Stimulated activated naive CD8-positive, alpha-beta T cell treated with anti-CD3 and anti-CD28 coated beads, Interleukin-15, Interleukin-2, amounts not matched to agents 100 ng/mL and 50 ng/mL, for 24 hours (primary cell): ENCODE results near the gene NMD3.

Experiments used
- H3K27ac Mint-ChIP-seq: one replicate; pipeline ENCODE4 v1.8.0; 2021; ENCODE audit warnings: mild to moderate bottlenecking, mixed read lengths
- H3K27me3 Mint-ChIP-seq: one replicate; pipeline ENCODE4 v1.8.0; 2021; ENCODE audit warnings: mixed read lengths
- H3K36me3 Mint-ChIP-seq: one replicate; pipeline ENCODE4 v1.8.0; 2021; ENCODE audit warnings: low read depth, mixed read lengths
- H3K4me1 Mint-ChIP-seq: one replicate; pipeline ENCODE4 v1.8.0; 2021; ENCODE audit warnings: low read depth, mixed read lengths
- H3K4me3 Mint-ChIP-seq: one replicate; pipeline ENCODE4 v1.8.0; 2021; ENCODE audit warnings: mild to moderate bottlenecking, mixed read lengths
- H3K9me3 Mint-ChIP-seq: one replicate; pipeline ENCODE4 v1.8.0; 2021; ENCODE audit warnings: mixed read lengths

Gene NMD3

DNA sequence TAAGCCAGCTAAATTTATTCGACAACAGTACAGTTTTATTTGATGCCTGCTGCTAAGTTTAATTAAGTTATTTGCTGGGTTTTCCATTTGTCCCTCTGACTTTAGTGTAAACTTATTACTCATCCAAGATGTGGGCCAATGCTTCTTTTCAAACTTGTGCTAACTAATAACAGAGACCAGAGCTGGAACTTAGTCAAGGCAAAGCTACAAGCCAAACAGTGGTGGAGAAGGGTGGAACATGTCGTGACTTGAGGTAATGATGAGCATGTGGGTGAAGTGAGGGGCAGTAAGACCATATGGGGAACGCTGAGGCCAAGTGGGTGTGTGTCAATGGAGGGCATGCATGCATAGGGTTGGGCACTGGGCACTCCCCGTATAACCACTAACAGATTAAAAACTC, 63.9 kb downstream of the NMD3 start:
- Mint-ChIP-seq H3K9me3 (peaks cover 9% of the 10 kb centered on the region), H3K27me3 (no peaks in the 10 kb centered on the region), H3K27ac (no peak overlapping the region), H3K36me3 (no peaks in the 10 kb centered on the region), H3K4me1 (no peaks in the 10 kb centered on the region), H3K4me3 (no peak overlapping the region)

GRCh38 chr3:161289174-161289573, 68.1 kb downstream of the NMD3 start:
- Mint-ChIP-seq H3K4me1 (no peaks in the 10 kb centered on the region), H3K27ac (no peak overlapping the region), H3K36me3 (no peaks in the 10 kb centered on the region), H3K27me3 (peaks cover 7% of the 10 kb centered on the region), H3K4me3 (no peak overlapping the region), H3K9me3 (no peaks in the 10 kb centered on the region)

DNA sequence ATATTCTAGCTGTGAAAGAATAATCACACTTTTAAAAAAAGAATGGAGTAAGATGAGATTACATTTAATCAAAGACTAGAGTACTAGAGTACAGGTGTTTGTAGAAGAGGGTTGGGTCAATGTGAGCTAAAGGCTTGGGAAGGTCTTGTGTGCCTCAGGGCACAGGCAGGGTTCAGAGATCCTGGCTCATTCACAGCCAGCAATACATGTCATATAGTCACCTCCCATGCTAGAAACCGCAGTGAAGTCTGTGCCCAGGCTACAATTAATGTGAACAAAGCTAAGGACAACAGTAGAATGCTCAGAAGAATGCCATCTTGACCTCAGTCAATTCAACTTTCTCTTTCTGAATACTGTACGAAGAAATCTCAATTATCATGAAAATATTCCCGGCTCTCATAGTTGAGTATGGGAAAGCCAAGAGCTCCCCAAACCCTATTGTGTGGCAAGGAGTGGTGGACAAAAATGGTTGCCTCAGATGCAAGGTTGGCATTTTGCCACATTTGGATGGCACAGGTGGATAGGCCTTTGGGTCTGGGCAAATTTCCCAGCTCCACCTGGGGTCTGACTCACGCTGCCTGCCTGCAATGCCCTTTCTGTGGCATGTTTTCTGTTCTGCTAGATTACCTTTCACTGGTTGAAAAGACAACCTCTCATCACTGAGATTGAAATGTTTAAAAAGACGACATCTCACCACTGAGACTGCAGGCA, 70.2 kb downstream of the NMD3 start:
- H3K4me1 Mint-ChIP-seq = no peaks in the 10 kb centered on the region
- H3K4me3 Mint-ChIP-seq = no peak overlapping the region
- no peak overlapping the region for H3K27ac Mint-ChIP-seq
- H3K9me3 Mint-ChIP-seq = peaks cover 1% of the 10 kb centered on the region
- peaks cover 7% of the 10 kb centered on the region for H3K27me3 Mint-ChIP-seq
- H3K36me3 Mint-ChIP-seq = no peaks in the 10 kb centered on the region

- peaks cover 12% of the 10 kb centered on the region for H3K9me3 Mint-ChIP-seq
- H3K27ac Mint-ChIP-seq = no peak overlapping the region
- peaks cover 4% of the 10 kb centered on the region for H3K36me3 Mint-ChIP-seq
- no peaks in the 10 kb centered on the region for H3K4me1 Mint-ChIP-seq
- peaks cover 7% of the 10 kb centered on the region for H3K27me3 Mint-ChIP-seq
- H3K4me3 Mint-ChIP-seq = no peak overlapping the region
Measured at GRCh38 chr3:161293381-161293780, 72.3 kb downstream of the NMD3 start.

DNA sequence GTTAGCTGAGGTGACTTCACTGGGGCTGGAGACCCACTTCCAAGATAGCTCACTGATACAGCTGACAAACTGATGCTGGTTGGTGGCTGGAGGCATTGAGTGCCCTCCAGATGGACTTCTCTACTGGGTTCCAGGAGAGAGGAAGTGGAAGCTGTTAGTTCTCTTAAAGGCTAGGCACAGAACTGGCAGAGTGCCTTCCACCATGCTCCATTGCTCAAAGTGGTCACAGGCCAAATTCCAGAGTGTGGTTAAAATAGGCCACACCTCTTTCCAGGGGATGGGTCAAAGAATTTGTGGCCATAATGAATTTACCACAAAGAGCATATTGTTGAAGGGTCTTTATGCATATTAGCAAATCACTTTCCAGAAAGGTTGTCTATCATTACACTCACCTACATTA, 74.2 kb downstream of the NMD3 start:
- no peak overlapping the region for H3K27ac Mint-ChIP-seq

DNA sequence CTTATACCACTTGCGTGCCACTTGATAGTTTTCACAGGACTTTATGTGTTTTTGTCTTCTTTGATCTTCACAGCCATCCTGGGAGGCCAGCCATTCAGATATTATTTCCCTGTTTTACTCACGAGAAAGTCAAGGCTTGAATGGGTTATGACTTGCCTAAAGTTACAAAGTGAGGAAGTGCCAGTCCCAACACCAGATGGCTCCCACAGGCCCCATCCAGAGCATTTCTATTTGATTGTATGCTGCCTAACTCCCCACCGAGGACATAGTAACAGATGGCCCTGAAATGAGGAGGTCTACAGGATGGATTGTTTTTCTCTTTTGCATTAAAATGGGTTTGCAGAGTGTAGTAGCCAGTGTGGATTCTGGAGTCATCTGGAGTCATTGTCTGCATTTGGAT, 75.7 kb downstream of the NMD3 start:
- Mint-ChIP-seq H3K4me1 (no peaks in the 10 kb centered on the region), H3K27me3 (no peaks in the 10 kb centered on the region), H3K4me3 (no peak overlapping the region), H3K36me3 (peaks cover 18% of the 10 kb centered on the region), H3K27ac (no peak overlapping the region), H3K9me3 (peaks cover 25% of the 10 kb centered on the region)

More for the DNA sequence above, 74.2 kb downstream of the NMD3 start:
- Mint-ChIP-seq H3K4me1 (no peaks in the 10 kb centered on the region), H3K27me3 (peaks cover 5% of the 10 kb centered on the region), H3K4me3 (no peak overlapping the region), H3K9me3 (peaks cover 21% of the 10 kb centered on the region), H3K36me3 (peaks cover 14% of the 10 kb centered on the region)
